HG02970 (cell line): ENCODE results near the gene CBL.
"Not testable (repeated sequence)": the region's sequence is repeated elsewhere in the genome, so short reads cannot be mapped to it uniquely, and the experiment has no call there.

ENCODE experiments used
- ATAC-seq: cut with Tn5 transposase; IDR thresholded peaks from one replicate; pipeline ENCODE4 v1.9.1; 2021; ENCODE audit warnings: mild to moderate bottlenecking, moderate library complexity, moderate number of reproducible peaks; ENCODE audit not compliant: unreplicated experiment, low FRiP score

The CBL gene

GRCh38 chr11:119181677-119182412 is 24.3 kb upstream of the CBL start:
- no peak for ATAC-seq

- ATAC-seq: not testable (repeated sequence)
Measured at GRCh38 chr11:119184399-119184798, 21.7 kb upstream of the CBL start.

- no peak for ATAC-seq
Measured at GRCh38 chr11:119185981-119186634, 20.0 kb upstream of the CBL start.

GRCh38 chr11:119187123-119187892 is 18.8 kb upstream of the CBL start:
- no peak for ATAC-seq

- no peak for ATAC-seq
Measured at GRCh38 chr11:119188067-119188466, 18.1 kb upstream of the CBL start.

- no peak for ATAC-seq
Measured at GRCh38 chr11:119188887-119189286, 17.3 kb upstream of the CBL start.

GRCh38 chr11:119189393-119189792 is 16.7 kb upstream of the CBL start:
- ATAC-seq: no peak

GRCh38 chr11:119190531-119190930 is 15.6 kb upstream of the CBL start:
- ATAC-seq: no peak

- ATAC-seq: not testable (repeated sequence)
Measured at GRCh38 chr11:119191265-119191664, 14.9 kb upstream of the CBL start.

- ATAC-seq: no peak
Measured at GRCh38 chr11:119192111-119192510, 14.0 kb upstream of the CBL start.

- no peak for ATAC-seq
Measured at GRCh38 chr11:119193001-119193400, 13.1 kb upstream of the CBL start.

- no peak for ATAC-seq
Measured at GRCh38 chr11:119193626-119194025, 12.5 kb upstream of the CBL start.

- no peak for ATAC-seq
Measured at GRCh38 chr11:119194811-119195440, 11.2 kb upstream of the CBL start.

GRCh38 chr11:119195680-119196079 is 10.5 kb upstream of the CBL start:
- no peak for ATAC-seq

- no peak for ATAC-seq
Measured at GRCh38 chr11:119196833-119197483, 9.2 kb upstream of the CBL start.

GRCh38 chr11:119198925-119199324 is 7.2 kb upstream of the CBL start:
- no peak for ATAC-seq

GRCh38 chr11:119201236-119201635 is 4.9 kb upstream of the CBL start:
- not testable (repeated sequence) for ATAC-seq

GRCh38 chr11:119202554-119202953 is 3.6 kb upstream of the CBL start:
- no peak for ATAC-seq

GRCh38 chr11:119204066-119204465 is 2.1 kb upstream of the CBL start:
- ATAC-seq: no peak

GRCh38 chr11:119205080-119205479 is 1.1 kb upstream of the CBL start:
- no peak for ATAC-seq
